Measurements from ENCODE around the gene TSPEAR. TPM values are rescaled to one million over a fixed set of nuclear protein-coding genes. Genes with fewer than 3 reads are reported as not detected.

Gene TSPEAR
- total and polyA plus RNA-seq, 12 donors, result under 0.01 to 3.4 (median 1.0) TPM; not detected in 3

DNA sequence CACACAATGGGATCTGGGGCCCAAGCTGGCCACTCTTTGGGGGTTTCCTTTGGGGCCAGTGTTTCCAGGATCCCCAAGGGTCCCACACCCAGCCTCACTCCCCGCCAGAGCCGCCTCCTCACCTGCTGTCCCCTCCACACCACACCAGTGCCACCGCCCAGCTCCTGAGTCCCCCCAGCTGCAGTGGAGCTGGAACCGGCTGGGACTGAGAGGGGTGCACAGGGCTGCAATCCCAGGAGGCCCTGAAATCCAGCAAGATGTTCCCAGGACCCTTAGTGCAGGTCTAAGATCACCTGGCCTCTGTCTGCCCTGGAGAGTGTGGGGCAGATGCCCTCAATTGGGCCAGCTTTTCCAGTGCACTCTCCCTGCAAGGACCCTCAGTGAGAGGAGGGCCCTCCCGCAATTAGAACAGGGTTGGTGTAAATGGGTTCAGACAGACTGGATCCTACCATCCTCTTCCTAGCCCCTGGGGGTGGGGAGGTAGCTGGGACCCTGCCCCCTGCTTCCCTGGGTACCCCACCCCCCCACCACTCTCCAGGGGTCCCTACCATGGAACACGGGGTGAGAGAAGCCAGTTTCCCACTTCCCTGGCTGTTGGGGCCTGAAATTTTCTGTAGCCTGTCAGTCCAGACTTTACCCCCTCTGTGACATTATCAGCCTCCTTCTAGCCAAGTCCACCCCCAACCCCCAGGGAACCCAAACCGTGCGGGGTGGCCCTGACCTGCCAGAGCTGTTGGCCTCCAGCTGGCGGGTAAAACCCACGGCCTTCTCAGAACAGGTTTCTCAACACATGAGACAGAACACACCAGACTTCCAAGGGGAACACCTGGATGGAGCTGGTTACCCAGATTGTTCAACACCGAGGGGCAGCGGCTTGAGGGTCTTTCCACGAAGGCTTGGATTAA, 7.4 kb downstream of the TSPEAR start:
- Histone ChIP-seq H3K9me3 (no peaks in the 10 kb centered on the region), H3K4me1 (peaks cover 0 to 10% (median 0%) of the 10 kb centered on the region in 9 donors), H3K27me3 (peaks cover 0 to 96% (median 91%) of the 10 kb centered on the region in 7 donors), H3K36me3 (no peaks in the 10 kb centered on the region), H3K27ac (no peak overlapping the region), H3K4me3 (no peak overlapping the region)
- TF ChIP-seq, protein P1, sequence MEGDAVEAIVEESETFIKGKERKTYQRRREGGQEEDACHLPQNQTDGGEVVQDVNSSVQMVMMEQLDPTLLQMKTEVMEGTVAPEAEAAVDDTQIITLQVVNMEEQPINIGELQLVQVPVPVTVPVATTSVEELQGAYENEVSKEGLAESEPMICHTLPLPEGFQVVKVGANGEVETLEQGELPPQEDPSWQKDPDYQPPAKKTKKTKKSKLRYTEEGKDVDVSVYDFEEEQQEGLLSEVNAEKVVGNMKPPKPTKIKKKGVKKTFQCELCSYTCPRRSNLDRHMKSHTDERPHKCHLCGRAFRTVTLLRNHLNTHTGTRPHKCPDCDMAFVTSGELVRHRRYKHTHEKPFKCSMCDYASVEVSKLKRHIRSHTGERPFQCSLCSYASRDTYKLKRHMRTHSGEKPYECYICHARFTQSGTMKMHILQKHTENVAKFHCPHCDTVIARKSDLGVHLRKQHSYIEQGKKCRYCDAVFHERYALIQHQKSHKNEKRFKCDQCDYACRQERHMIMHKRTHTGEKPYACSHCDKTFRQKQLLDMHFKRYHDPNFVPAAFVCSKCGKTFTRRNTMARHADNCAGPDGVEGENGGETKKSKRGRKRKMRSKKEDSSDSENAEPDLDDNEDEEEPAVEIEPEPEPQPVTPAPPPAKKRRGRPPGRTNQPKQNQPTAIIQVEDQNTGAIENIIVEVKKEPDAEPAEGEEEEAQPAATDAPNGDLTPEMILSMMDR (IDR thresholded peaks at IDR 0.05), result no peak
- WGBS, 2 donors, result 39 to 40% methylated on average over 13 of the region's 13 CpGs
- DNase-seq (no peak), ATAC-seq (no peak)
- intact Hi-C loops (cut with DNase I), result no loop called here

DNA sequence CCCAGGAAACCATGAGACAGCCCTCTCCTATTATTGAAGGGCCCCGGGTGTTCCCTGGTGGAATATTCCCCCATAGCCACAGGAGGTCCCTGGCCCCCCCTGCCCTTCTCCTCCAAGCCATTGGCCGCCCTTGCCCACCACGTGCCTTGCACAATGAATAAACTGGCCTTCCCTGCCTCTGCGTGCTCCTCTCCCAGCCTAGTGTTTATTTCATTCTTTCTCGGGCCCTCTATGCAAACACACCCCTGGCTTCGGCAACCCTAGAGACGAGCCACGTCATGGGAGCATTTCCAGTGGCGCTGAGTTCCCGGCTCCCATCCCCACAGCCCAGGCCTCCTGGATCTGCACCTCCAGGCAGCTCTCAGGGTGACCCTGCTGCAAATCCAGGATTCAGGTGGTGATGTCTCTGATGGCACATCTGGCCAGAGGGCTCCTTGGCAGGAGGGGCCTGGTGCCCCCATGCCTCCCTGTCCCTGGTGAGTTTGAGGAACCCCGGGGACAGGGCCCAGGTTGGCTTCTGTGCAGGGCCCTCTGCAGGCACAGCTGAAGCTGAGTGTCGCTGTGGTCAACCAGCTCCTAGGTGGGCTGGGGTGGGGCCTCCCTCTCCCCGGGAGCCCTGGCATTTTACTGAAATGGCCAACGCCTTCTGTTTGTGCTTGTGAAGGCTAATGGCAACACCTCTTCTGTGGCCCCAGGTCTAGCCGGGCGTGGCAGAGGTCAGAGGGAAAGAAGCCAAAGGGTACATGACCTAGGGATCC, 8.2 kb downstream of the TSPEAR start:
- Histone ChIP-seq H3K27ac (no peak overlapping the region), H3K27me3 (peaks cover 0 to 96% (median 91%) of the 10 kb centered on the region in 7 donors), H3K4me3 (no peak overlapping the region), H3K9me3 (no peaks in the 10 kb centered on the region), H3K4me1 (peaks cover 0 to 4% (median 0%) of the 10 kb centered on the region in 9 donors), H3K36me3 (no peaks in the 10 kb centered on the region)
- intact Hi-C loops (cut with DNase I), result no loop called here
- 48 to 52% methylated on average over 16 of the region's 16 CpGs for WGBS, 2 donors
- DNase-seq (no peak), ATAC-seq (no peak)
- TF ChIP-seq, protein P1 (IDR thresholded peaks at IDR 0.05), result no peak

DNA sequence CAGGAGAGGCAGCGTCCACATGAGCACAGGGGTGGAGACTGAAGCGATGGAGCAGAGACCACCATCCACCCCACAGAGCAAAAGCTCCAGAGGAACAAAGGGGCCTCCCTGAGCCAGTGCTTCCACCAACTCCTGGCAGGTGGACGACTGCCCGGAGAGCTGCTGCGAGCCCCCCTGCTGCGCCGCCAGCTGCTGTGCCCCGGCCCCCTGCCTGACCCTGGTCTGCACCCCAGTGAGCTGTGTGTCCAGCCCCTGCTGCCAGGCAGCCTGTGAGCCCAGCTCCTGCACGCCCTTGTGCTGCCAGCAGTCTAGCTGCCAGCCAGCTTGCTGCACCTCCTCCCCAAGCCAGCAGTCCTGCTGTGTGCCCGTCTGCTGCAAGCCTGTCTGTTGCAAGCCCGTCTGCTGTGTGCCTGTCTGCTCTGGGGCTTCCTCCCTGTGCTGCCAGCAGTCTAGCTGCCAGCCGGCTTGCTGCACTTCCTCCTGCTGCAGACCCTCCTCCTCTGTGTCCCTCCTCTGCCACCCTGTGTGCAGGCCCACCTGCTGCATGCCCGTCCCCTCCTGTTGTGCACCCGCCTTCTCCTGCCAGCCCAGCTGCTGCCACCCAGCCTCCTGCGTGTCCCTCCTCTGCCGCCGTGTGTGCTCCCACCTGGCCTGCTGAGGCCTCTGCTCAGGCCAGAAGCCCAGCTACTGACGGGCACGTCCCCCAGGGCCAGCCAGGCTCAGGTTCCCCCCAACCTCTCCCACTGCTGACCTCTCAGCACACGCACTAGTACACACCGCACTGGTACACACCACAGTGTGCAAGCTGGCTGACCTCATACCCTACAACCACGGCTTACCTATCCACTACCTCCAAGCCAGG, 9.0 kb downstream of the TSPEAR start:
- DNase-seq (no peak), ATAC-seq (no peak)
- WGBS, 2 donors, result 65 to 74% methylated on average over 22 of the region's 22 CpGs
- peaks cover 0 to 4% (median 0%) of the 10 kb centered on the region in 9 donors for H3K4me1 ChIP-seq
- intact Hi-C loops (cut with DNase I), result no loop called here
- H3K27me3 ChIP-seq, result peaks cover 0 to 97% (median 92%) of the 10 kb centered on the region in 7 donors
- no peak overlapping the region for H3K4me3 ChIP-seq
- no peaks in the 10 kb centered on the region for H3K36me3 ChIP-seq
- no peak overlapping the region for H3K27ac ChIP-seq
- TF ChIP-seq, protein P1 (IDR thresholded peaks at IDR 0.05), result no peak
- H3K9me3 ChIP-seq, result no peaks in the 10 kb centered on the region

DNA sequence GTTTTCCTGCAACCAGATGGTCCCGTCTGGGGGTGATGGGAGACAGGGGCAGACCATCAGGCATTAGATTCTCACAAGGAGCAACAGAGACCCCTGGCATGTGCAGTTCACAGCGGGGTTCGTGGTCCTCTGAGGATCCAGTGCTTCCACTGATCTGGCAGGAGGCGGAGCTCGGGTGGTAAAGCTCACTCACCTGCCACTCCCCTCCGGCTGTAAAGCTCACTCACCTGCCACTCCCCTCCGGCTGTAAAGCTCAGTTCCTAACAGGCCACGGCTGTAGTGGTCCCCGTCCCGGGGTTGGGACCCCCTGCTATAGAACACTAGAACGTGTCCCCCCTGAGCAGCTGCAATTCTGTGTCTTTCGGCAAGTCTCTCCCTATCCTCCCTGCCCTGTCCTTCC, 9.8 kb downstream of the TSPEAR start:
- peaks cover 0 to 95% (median 89%) of the 10 kb centered on the region in 7 donors for H3K27me3 ChIP-seq
- no peak overlapping the region for H3K27ac ChIP-seq
- no peaks in the 10 kb centered on the region for H3K36me3 ChIP-seq
- TF ChIP-seq, protein P1 (IDR thresholded peaks at IDR 0.05), result no peak
- peaks cover 0 to under 1% (median 0%) of the 10 kb centered on the region in 9 donors for H3K4me1 ChIP-seq
- H3K4me3 ChIP-seq, result no peak overlapping the region
- WGBS, 2 donors, result 45 to 49% methylated on average over 12 of the region's 12 CpGs
- H3K9me3 ChIP-seq, result no peaks in the 10 kb centered on the region
- intact Hi-C loops (cut with DNase I), result no loop called here
- ATAC-seq (no peak), DNase-seq (no peak)
